ENCODE measurements around the gene ACTR10.

Gene ACTR10

DNA sequence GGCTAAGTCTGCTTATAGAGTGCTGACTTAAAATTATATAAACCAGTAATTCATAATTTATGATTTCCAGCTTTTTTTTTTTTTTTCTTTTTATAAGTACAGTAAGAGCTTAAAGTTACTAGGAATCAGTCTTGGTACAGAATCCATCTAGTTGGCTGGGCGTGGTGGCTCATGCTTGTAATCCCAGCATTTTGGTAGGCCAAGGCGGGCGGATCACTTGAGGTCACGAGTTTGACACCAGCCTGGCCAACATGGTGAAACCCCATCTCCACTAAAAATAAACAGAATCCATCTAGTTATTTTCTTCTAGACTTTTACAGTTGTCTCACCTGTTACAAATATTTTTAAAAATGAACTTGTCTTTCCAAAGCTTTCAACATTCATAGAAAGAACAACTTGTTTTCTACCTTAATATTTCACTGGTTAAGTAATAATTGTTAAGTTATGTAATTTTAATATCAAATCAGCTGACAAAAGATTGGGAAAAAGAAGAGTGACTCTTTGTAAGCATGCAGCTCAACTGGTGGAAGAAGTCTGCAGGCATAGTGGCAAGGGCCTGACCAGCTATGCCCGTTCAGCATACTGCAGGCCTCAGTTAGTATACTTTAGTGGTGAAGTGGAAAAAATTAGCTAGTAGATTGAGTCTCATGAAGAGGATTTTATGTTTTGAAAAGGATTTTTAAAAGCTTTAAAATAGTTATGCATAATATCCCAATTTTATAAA is 27.3 kb downstream of the ACTR10 start:
- TF ChIP-seq, protein P1, sequence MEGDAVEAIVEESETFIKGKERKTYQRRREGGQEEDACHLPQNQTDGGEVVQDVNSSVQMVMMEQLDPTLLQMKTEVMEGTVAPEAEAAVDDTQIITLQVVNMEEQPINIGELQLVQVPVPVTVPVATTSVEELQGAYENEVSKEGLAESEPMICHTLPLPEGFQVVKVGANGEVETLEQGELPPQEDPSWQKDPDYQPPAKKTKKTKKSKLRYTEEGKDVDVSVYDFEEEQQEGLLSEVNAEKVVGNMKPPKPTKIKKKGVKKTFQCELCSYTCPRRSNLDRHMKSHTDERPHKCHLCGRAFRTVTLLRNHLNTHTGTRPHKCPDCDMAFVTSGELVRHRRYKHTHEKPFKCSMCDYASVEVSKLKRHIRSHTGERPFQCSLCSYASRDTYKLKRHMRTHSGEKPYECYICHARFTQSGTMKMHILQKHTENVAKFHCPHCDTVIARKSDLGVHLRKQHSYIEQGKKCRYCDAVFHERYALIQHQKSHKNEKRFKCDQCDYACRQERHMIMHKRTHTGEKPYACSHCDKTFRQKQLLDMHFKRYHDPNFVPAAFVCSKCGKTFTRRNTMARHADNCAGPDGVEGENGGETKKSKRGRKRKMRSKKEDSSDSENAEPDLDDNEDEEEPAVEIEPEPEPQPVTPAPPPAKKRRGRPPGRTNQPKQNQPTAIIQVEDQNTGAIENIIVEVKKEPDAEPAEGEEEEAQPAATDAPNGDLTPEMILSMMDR (IDR thresholded peaks at IDR 0.05; ENCODE audit: low read depth, low read length) = no peak
- no peak overlapping the region for H3K4me3 ChIP-seq (ENCODE audit: low read depth, low read length)

DNA sequence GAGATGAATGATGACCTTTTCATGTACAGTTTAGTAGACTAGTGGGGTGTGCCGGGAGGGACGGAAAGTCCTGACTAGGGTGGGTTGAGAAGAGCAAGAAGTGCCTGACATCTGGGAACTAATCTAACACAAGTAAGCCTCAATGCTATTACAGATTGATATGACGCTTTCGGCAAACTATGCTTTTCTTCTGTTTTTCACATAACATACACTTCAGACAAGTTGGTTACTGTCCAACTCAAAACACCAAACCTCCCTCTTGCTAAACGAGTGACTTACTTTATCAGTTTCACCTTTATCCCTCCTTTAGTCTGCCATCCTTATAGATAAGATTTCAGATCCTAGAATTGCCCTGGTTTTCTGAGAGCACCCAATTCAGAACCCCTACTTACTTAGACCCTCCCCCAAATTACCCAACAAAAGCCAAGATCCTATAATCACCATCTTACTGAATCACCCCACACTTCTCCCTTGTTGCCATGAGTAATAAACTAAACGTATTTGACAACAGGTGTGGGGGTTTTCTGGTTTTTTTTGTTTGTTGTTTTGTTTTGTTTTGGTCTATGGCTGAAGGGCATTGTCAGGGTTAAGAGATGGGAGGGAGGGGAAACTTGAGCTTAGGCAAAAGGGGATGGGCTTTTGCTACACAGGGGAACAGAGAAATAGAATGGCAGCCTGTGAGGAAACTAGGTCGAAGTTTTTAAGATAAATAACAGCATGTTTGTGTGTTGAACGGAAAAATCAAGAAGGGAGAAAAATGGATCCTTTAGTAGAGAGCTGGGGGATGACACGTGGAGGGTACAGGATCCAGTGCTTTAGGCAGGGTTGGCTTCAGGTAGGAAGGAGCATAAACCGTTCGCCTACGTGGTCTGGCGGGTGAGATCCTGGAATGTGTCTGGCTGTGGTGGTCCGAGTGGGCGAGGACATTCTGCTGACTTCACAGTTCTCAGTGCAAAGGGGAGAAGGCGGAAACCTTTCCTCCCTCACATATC is 38.6 kb downstream of the ACTR10 start:
- peak overlapping the region; percentile 50 for H3K4me3 ChIP-seq (ENCODE audit: low read depth, low read length)
- TF ChIP-seq, protein P1 (IDR thresholded peaks at IDR 0.05; ENCODE audit: low read depth, low read length) = no peak

DNA sequence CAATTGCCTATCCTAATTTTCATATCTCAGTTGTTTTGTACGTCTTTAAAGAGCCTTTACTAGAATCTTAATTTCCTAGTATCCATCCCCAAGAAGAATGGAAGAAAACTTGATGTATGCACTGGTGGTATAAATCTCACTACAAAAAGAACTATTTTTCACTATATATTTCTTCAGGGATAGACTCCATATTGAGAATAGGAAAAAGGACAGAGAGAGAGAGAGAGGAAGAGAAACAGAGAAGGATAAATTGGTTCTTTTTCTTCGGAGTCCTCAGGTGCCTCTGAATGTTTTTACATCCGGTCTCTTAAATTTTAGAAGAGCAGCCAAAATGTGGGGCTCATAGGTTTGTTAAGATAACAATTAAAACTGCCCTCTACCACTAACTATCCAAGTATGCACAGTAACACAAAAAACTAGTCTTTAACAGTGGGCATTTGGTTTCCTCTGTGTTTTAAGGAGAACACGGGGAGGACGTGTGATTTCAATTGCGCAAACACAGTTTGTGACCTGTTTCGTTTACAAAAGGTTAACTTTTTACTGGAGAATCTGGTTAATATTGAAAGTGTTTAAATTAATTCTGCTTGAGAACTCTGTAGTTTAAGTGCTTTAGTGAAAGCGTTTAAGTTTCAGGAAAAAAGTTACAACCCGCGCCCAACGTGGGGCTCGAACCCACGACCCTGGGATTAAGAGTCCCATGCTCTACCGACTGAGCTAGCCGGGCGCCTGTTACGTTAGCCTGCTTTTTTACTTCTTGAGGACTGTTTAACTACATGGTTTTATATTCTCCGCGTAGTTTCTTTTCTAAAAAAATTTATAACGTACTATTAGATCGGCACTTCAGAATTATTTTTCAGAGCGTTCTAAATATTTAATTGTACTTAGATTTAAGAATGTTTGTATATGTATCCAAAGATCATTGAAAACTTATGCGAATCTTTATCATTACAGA is 39.6 kb downstream of the ACTR10 start:
- TF ChIP-seq, protein P1 (IDR thresholded peaks at IDR 0.05; ENCODE audit: low read depth, low read length) = no peak
- H3K4me3 ChIP-seq (ENCODE audit: low read depth, low read length) = peak overlapping the region; percentile 64

DNA sequence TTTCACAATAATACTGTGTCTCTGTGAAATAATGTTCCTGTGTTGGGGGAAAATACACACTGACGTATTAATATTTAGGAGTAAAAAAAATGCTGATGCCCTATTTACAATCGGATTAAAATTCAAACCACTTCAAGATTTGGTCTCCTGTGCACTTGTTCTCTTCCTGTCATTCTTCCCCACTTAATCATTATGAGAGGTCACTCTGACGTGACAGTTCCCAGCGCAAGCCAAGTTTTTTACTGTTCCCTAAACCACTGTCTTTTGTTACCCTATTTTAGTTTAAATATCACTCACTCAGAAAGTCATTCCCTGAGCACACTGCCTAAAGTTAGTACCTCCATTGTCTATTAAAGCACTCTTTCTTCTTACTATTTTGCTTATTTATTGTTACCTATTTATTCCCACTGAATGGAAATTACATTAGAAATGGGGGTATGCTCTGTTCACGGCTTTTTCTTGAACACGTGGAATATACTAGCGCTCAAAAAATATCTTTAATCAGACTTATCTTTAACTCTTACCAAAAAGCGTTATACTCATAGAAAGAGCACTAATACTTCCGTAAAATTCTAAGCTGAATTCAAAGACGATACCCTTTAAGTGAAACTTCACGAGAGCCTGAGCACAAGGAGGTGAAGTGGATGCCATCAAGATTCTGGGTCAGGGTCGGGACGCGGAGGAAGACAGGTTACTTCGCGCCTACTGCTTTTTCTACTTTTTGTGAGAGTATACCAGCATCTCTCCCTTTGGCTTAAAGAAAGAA is 44.0 kb downstream of the ACTR10 start:
- TF ChIP-seq, protein P1 (IDR thresholded peaks at IDR 0.05; ENCODE audit: low read depth, low read length) = no peak
- H3K4me3 ChIP-seq (ENCODE audit: low read depth, low read length) = peak overlapping the region; percentile 82

DNA sequence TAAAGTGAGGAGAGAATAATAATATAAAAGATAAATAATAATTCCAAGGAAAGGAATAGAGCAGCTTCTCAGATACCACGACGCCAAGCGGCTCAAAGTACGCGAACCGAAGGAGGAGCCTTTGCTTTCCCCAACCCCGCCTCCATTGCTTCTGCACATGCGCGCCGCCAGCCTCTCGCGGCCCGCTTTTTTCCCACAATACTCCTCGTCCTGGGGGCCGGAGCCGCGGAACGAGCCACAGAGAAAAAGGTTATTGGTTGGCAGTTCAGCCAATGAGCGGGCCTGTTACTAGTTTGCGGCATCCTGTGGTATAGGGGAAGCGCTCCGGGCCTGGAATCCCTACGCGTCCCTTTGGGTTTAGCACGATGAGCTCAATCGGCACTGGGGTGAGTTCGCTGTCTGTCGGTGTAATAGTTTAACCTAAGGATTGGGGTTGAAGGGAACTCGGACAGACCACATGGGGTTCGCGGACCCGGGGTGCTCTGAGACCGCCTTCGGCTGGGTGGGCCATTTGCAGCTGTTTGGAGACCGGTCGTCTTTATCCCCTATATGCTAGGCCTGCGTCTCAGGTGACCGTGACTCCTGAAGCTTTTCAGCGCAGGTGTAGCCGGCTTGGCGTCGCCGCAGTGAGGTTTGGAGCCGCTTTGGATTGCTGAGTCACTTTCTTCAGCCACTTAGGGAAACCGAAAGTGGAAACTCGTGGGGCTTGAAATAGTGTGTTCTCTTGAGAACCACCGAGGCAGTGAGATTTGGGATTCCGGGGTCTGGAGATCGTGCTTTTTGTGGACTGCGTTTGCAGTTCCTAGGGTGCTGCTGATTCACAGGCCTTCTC is 44.8 kb downstream of the ACTR10 start, which contains the start of gene PSMA3:
Gene PSMA3 (plus strand): TSS at position 288 of the 832 bp plus-strand sequence. CDS start 78 bp downstream, at position 366.
- H3K4me3 ChIP-seq (ENCODE audit: low read depth, low read length) = peak within 1 kb of the TSS; percentile 82
- TF ChIP-seq, protein P1 (IDR thresholded peaks at IDR 0.05; ENCODE audit: low read depth, low read length) = no peak
